ENCODE measurements around the gene AP2A2. TPM values are rescaled to one million over a fixed set of nuclear protein-coding genes. Genes with fewer than 3 reads are reported as not detected.
"Not testable (repeated sequence)": the region's sequence is repeated elsewhere in the genome, so short reads cannot be mapped to it uniquely, and the experiment has no call there.

The AP2A2 gene
- total RNA-seq, 2 donors from 2014 or later = 61.6 to 68.8 TPM

DNA sequence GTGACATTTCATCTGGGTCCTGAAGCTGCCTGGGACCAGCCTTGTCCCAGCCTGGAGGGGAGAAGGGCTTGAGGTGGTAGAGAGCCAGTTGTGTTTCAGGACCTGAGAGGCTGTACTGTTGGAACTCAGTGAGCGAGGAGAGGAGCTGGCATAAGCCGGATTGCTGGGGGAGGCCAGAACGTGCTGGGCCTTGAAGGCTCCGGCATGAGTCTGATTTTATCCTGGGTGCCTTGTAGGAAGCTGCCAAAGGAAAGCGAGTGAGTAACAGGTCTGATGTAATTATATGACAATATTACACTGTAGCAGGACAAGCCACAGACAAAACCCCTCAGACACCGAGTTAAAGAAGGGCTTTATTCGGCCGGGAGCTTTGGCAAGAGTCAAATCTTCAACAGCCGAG lies 17.2 kb downstream of the AP2A2 start:
- no peak for DNase-seq
- intact Hi-C loops (cut with DNase I, micrococcal nuclease) = no loop called here
- ATAC-seq = peak; percentile 14

DNA sequence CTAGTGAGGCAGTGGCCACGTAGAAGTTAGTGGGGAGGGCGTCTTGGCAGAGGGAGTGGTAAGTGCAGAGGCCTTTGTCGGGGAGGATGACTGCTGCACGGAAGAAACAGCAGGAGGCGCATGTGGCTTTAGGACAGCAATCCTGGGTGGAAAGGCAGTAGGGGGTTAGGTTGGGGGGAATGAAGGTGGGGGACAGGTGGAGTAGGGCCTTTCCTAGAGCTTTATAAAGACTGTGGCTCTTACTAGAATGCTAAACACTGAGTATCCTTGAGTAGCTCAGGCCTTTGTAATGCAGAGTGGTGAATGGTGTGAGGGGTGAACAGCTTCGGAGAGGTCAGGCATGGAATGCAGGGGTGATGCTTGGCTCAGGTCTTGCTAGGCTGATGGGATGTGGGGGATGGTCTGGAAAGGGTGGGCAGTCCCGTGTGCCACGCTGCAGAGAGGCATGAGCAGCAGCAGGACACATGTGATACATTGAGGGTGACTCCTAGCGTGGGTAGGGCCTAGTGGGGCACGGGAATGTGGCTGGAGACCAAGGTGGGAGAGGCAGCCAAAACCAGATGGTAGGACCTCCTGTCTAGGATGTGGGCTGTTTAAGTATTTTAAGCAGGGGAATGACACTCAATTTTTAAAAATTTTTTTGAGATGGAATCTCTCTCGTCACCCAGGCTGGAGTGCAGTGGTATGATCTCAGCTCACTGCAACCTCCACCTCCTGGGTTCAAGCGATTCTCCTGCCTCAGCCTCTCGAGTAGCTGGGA lies 19.2 kb downstream of the AP2A2 start:
- DNase-seq (no peak), ATAC-seq (no peak)
- intact Hi-C loops (cut with DNase I, micrococcal nuclease) = no loop called here

DNA sequence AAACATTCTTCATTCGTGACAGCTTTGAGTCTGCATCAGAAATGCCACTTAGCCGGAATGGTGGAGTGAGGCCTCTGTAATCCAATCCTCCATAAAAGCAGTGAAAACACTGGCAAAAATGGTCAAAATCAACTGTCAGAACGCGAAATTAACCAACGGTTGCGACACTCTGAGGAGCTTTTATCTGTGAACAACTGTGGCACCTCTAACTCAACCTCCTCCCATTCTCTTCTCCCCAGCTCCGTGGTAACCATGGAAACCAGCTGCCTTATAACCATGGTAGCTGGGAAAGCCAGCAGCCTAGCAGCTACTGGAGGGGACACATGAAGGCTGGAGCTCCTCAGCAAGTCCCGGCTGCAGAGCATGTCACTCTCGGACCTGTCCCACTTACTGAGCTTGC lies 20.3 kb downstream of the AP2A2 start:
- intact Hi-C loops (cut with DNase I, micrococcal nuclease) = no loop called here
- DNase-seq (no peak), ATAC-seq (no peak)

DNA sequence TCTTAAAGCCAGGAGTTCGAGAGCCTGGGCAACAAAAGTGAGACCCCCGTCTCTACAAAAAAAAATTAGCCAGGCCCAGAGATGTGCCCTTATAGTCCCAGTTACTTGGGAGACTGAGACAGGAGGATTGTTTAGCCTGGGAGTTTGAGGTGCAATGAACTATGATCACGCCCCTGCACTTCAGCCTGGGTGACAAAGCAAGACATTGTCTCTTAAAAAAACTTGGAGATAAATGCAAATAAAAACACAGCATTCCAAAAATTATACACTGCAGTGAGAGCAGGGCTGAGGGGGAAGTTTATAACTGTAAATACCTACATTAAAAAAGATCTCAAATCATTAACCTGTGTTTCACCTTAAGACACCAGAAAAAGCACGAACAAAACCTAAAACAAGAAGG lies 22.1 kb downstream of the AP2A2 start:
- ATAC-seq = no peak
- intact Hi-C loops (cut with DNase I, micrococcal nuclease) = no loop called here
- no peak for DNase-seq

DNA sequence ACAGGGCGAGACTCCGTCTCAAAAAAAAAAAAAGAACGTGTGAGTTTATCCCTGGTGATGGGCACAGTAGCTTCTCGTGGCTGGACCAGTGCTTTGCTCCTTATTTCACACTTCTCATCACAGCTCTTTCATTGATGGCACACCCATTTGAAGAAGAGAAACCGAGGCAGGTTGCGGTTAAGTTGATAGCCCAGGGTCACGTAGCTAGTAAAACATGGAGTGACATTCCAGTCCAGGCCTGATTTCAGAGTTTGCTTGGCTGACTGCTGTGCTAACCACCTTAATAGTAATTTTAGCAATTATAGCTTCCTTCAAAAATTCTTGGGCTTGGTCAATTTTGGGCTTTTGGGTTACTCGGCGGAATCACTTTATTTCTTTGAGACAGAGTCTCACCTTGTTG lies 25.8 kb downstream of the AP2A2 start:
- intact Hi-C loops (cut with DNase I, micrococcal nuclease) = no loop called here
- no peak for DNase-seq
- no peak for ATAC-seq

DNA sequence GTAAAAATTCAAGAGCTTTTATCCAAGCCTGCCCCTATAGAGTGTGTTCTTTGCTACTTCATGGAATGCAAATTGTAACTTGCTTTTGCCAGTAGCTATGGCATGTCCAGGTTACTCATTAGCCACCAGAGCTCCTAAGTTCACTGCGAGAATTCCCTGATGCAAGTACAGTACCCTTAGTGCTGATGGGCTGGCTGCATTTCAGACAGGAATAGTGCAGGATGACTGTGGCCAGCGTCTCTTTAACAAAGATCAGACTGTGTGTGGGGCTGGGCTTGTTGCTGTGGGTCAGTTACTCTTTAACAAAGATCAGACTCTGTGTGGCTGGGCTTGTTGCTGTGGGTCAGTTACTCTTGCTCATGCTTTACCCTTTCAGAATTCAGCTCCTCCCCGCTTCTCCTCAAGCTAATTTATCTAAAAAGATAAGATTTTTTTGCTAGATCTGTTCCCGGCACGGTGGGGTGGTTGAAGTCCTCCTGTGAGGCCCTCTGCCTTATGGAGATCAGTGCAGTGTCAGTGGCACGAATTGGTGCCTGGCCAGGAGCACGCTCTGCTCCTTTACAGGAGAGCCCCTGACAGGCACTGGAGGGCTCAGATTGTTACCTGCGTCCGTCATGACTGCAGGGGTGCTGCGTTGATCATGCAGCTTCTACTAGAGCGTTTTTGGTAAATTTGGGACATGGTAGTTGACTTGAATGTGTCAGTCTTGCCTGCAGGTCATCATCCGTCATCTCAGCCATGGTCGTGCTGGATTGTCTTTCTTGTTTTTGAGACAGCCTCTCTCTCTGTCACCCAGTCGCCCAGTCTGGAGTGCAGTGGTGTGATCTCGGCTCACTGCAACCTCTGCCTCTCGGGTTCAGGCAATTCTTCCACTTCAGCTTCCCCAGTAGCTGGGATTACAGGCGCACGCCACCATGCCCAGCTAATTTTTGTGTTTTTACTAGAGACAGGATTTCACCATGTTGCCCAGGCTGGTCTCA lies 27.0 kb downstream of the AP2A2 start:
- DNase-seq = peak; percentile 55 to 76
- intact Hi-C loops (cut with DNase I, micrococcal nuclease) = no loop called here
- peak; percentile 83 for ATAC-seq

DNA sequence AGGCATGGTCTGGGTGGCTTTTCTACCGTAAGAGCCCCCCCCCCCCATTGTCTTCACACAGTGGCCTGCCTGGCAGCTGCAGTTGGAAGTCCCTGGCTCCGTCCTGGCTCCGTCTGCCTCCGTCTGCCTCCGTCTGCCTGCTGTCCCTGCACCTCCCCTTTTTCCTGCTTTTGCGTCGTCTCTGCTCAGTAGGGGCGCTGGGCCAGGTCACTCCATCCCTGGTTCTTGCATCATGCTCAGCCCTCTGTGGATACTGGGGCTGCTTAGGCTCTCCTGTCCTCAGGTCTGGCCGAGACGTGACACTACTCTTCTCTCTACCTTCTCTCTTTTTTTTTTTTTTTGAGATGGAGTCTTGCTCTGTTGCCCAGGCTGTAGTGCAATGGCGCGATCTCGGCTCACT lies 27.8 kb downstream of the AP2A2 start:
- ATAC-seq = no peak
- no peak for DNase-seq
- intact Hi-C loops (cut with DNase I, micrococcal nuclease) = no loop called here

DNA sequence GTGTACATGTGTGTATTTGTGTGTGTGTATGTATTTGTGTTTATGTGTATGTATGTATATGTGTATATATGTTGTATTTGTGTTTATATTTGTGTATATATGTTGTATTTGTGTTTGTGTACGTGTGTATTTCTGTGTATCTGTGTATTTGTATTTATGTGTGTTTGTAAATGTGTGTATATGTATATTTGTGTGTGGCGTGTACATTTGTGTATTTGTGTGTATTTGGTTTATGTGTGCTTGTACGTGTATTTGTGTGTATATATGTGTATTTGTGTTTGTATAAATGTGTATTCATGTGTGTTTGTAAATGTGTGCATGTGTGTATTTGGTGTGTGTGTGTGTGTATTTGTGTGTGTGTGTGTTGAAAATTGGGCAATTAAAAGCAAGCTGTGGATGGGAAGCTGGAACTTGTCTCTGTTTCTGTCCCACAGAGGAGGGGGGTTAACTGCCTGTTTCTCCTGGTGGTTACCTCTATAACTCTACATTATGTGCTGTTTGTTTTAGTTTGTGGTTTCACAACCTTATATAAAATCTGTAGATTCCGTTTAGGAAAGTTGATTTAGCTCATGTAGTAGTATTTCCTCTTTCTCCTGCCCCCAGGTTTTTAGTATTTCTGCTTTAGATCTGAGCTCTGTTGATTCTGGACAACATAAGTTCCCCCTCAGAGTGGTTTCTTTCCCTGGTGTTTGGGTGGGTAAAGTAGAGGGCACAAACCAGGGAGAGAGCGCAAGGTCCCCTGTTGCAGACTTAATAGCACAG lies 28.9 kb downstream of the AP2A2 start:
- ATAC-seq (no peak), DNase-seq (no peak)
- intact Hi-C loops (cut with DNase I, micrococcal nuclease) = no loop called here

DNA sequence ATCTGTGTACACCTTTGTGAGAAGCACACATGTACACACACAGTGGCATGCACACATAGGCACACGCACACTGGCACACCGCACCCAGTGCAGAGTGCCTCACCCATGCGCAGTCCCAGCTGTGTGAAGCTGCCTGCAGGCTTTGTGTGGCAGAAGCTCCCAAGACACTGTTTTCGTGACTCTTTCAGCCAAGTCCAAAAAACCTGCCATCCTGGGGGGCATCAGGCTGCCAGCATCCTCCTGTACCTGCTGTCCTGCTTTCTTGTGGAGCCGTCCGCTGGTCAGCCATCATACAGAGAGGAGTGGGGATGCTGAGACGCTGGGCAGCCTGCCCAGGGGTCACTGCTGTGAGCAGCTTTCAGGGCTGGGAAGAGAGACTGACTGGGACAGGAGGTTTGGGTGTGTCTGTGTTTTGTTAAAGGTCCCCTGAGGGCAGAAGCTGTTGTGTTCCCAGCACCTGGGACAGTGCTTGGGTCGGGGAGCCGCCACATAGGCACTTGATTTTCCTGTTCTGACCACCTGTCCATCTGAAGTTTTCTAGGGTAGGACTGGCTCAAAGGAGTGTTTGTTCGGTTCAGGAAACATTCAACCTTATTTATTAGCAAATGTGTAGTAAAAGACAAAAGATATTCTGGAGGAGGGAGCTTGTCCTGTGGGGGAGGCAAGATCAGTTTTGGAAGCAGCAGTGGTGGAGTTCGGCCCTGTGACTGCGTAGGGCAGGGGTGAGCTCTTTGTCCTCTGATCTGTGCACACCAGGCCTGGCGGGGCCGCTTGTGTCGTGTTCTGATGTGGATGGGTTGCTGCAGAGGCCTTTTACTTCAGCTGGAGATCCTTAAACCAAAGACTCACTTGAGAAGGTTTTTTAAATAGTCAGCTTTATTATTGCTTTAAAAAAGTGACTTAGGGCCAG lies 29.7 kb downstream of the AP2A2 start:
- peak; percentile 59 for ATAC-seq
- intact Hi-C loops (cut with DNase I, micrococcal nuclease) = no loop called here

DNA sequence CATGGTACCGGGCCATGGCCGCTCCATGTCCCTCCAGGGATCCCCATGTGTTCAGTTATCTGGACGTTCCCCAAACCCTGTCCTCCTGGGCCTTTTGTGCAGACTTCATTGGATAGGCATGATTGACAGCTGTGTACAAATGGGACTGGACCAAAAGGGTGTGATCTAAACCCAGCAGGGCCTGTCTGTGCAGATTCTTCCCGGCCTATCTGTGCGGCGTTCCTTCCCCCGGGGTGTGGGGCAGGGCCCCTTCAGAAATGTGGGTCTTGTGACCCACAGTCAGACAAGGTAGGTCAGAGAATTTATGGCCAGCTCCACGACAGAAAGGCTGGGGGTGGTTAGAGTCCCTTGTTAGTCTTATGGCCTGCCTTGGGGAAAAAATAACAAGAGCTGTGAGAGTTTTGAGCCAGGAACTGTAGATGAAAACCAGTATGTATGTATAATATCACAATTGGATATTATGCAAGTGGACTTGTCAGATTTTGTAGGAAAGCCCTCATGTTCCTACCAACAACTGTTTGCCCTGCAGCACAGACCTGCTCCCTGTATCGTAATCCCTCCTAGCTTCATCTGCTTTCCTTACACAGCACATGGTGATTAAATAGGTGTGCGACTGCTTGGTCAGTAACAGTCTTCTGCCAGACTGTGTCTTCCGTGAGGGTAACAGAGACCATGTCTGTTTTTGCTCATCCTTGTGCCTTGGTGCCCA lies 31.7 kb downstream of the AP2A2 start:
- ATAC-seq = no peak
- no peak for DNase-seq
- intact Hi-C loops (cut with DNase I, micrococcal nuclease) = no loop called here

More for the DNA sequence above, 29.7 kb downstream of the AP2A2 start:
- DNase-seq = peak; percentile 51 to 65

DNA sequence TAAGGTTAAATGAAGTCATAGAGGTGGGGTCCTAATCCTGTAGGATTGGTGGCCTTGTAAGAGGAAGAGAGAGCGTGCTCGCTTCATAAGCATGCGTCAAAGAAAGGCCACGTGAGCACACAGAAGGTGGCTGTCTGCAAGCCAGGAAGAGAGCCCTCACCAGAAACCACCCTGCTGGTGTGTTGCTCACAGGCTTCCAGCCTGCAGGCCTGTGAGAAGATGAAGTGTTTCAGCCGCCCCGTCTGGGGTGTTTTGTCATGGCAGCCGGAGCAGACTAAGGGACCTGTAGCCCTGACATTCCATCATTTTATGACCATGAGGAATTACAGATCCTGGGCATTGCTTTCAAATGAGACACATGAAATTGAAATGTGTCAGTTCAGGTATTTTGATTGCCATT lies 32.4 kb downstream of the AP2A2 start:
- ATAC-seq (no peak), DNase-seq (no peak)
- intact Hi-C loops (cut with DNase I, micrococcal nuclease) = no loop called here

DNA sequence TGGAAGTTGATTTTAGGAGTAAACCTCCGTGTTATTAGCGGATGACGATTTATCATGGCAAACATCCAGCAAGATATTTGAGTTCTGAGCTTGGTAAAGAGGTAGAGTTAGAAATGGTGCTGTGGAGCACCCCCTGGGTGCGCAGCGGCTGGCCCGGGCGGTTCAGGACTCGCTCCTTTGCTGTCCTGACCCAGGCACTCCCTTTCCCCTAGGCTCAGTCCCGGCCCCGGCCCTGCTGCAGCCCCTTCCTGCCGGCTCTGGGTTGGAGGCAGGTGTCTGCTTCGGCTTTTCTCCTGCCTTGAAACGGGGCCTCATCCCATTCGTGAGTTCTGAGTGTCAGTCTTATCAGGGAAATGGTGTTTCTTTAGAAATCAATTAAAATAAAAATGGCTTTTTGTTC lies 33.4 kb downstream of the AP2A2 start:
- no peak for DNase-seq
- no peak for ATAC-seq
- intact Hi-C loops (cut with DNase I, micrococcal nuclease) = no loop called here

DNA sequence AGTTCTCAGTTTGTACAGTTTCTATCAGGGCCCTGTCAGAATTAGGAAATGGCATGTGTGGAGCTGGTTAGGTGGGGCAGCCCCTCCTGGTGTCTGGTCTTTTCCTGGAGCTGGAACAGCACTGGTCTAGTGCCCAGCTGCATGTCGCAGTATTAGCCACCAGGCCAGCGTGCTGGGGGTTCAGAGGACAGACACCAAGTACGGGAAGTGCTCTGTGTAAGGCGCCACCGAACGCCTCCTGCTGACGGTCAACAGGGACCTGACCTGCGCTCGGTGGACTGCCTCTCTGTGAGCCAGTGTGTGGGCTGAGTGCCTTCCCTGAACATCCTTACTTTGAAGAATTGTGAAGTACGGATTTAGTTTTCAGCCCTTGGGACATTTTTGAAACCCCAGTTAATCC lies 33.9 kb downstream of the AP2A2 start:
- intact Hi-C loops (cut with DNase I, micrococcal nuclease) = no loop called here

DNA sequence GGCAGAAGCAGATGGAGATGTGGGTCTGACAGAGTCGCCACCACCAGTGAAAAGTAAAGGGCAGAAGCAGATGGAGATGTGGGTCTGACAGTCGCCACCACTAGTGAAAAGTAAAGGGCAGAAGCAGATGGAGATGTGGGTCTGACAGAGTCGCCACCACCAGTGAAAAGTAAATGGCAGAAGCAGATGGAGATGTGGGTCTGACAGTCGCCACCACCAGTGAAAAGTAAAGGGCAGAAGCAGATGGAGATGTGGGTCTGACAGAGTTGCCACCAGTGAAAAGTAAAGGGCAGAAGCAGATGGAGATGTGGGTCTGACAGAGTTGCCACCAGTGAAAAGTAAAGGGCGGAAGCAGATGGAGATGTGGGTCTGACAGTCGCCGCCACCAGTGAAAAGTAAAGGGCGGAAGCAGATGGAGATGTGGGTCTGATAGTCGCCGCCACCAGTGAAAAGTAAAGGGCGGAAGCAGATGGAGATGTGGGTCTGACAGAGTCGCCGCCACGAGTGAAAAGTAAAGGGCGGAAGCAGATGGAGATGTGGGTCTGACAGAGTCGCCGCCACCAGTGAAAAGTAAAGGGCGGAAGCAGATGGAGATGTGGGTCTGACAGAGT lies 35.7 kb downstream of the AP2A2 start:
- intact Hi-C loops (cut with DNase I, micrococcal nuclease); DNase-seq; ATAC-seq: not testable (repeated sequence)

More for the DNA sequence above, 33.9 kb downstream of the AP2A2 start:
- no peak for ATAC-seq
- no peak for DNase-seq

DNA sequence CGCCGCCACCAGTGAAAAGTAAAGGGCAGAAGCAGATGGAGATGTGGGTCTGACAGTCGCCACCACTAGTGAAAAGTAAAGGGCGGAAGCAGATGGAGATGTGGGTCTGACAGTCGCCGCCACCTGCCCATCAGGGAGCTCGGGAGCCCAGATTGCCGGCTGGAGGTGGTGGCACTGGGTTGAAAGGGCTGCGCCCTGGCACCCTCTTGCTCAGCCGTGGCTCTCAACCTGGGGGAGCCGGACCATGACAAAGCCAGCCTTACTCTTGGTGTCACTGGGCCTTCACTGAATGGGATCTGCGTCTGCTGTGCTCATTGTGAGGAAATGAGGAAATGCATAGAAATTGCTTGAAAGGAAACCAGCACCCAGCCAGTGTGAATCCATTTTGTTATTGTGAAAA lies 36.3 kb downstream of the AP2A2 start:
- ATAC-seq = no peak

DNA sequence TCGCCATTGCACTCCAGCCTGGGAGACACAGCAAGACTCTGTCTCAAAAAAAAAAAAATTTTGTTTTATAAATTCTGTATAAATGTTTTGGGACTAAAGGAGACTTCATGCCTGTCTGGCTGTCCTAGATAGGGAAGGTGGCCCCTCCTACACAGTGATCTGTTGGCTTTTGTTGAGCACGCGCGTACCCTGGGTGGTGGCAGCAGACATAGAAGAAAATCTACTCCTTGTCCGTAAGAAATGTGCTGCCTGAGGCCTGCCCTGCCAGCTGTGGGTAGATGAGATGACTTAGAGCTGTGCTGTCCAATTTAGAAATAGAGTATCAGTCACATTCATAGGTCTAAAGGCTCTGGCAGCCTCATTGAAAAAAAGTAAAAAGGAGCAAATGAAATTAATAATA lies 37.0 kb downstream of the AP2A2 start:
- intact Hi-C loops (cut with DNase I, micrococcal nuclease) = no loop called here
- no peak for DNase-seq
- ATAC-seq = no peak

More for the DNA sequence above, 36.3 kb downstream of the AP2A2 start:
- intact Hi-C loops (cut with DNase I, micrococcal nuclease) = no loop called here
- no peak for DNase-seq

DNA sequence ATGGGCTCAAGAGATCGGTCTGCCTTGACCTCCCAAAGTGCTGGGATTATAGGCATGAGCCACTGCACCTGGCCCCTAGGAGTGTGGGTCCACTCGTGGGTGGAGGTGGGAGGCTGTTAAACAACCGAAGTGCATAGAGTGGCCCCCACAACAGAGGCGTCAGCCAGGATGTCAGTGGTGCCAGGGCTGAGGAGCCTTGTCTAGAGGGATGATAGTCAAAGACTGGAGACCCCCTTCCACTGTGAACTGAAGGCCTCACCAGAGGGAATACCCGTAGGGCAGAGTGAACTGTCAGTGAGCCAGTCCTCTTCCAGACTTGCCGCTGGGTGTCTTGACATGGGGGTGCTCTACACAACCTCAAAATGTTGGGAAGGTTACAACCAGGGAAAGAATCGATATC lies 38.2 kb downstream of the AP2A2 start:
- DNase-seq = no peak
- intact Hi-C loops (cut with DNase I, micrococcal nuclease) = no loop called here
- no peak for ATAC-seq
